IgD-negative memory B cell (primary cell): ENCODE data around the gene DSG4. TPM values are rescaled to one million over a fixed set of nuclear protein-coding genes. Genes with fewer than 3 reads are reported as not detected.

Experiments used
- H3K27ac Mint-ChIP-seq, 3 donors: one replicate each; pipeline ENCODE4 v1.8.0; 2020 to 2022; ENCODE audit warnings: mild to moderate bottlenecking in 3 of 3, mixed read lengths in 3 of 3, moderate library complexity in 1 of 3
- H3K27me3 Mint-ChIP-seq: one replicate; pipeline ENCODE4 v1.8.0; 2021; ENCODE audit warnings: mixed read lengths
- H3K36me3 Mint-ChIP-seq: one replicate; pipeline ENCODE4 v1.8.0; 2020; ENCODE audit warnings: mild to moderate bottlenecking, mixed read lengths
- H3K4me1 Mint-ChIP-seq, 3 donors: one replicate each; pipeline ENCODE4 v1.8.0; 2020 to 2022; ENCODE audit warnings: mixed read lengths in 3 of 3, mild to moderate bottlenecking in 1 of 3
- H3K4me3 Mint-ChIP-seq, 4 donors: one replicate each; pipeline ENCODE4 v1.8.0; 2020 to 2022; ENCODE audit warnings: mild to moderate bottlenecking in 4 of 4, mixed read lengths in 4 of 4, moderate library complexity in 3 of 4
- H3K9me3 Mint-ChIP-seq, 3 donors: one replicate each; pipeline ENCODE4 v1.8.0; 2020 to 2021; ENCODE audit warnings: mixed read lengths in 3 of 3, mild to moderate bottlenecking in 1 of 3
- polyA plus RNA-seq: library from polyadenylated mRNA; unstranded; fragments of 300-500 nt; fragmentation: Illumina TruSeq; gene quantifications from one replicate; pipeline ENCODE4 v1.2.3, GENCODE V29; 2021

Gene DSG4
- polyA plus RNA-seq, 1 donor from 2014 or later = not detected

- Mint-ChIP-seq H3K4me3 (no peak within 1 kb of the TSS), H3K4me1 (no peaks in the 10 kb centered on the region), H3K9me3 (no peaks in the 10 kb centered on the region), H3K27me3 (no peaks in the 10 kb centered on the region), H3K36me3 (no peaks in the 10 kb centered on the region), H3K27ac (no peak within 1 kb of the TSS)
Measured at GRCh38 chr18:31447530-31448191, 71.1 kb downstream of the DSG4 start, which contains the start of gene DSG3. TSS of gene DSG3 (plus strand) at chr18:31447741. CDS start at chr18:31447878, 137 bp downstream.

GRCh38 chr18:31450409-31450808 lies 73.8 kb downstream of the DSG4 start:
- H3K4me3 Mint-ChIP-seq = no peak overlapping the region
- no peaks in the 10 kb centered on the region for H3K27me3 Mint-ChIP-seq
- H3K36me3 Mint-ChIP-seq = no peaks in the 10 kb centered on the region
- no peak overlapping the region for H3K27ac Mint-ChIP-seq
- no peaks in the 10 kb centered on the region for H3K9me3 Mint-ChIP-seq
- no peaks in the 10 kb centered on the region for H3K4me1 Mint-ChIP-seq

- no peak overlapping the region for H3K4me3 Mint-ChIP-seq
- no peaks in the 10 kb centered on the region for H3K27me3 Mint-ChIP-seq
- H3K4me1 Mint-ChIP-seq = no peaks in the 10 kb centered on the region
- no peak overlapping the region for H3K27ac Mint-ChIP-seq
- no peaks in the 10 kb centered on the region for H3K9me3 Mint-ChIP-seq
- no peaks in the 10 kb centered on the region for H3K36me3 Mint-ChIP-seq
Measured at GRCh38 chr18:31451625-31452024, 75.0 kb downstream of the DSG4 start.

DNA sequence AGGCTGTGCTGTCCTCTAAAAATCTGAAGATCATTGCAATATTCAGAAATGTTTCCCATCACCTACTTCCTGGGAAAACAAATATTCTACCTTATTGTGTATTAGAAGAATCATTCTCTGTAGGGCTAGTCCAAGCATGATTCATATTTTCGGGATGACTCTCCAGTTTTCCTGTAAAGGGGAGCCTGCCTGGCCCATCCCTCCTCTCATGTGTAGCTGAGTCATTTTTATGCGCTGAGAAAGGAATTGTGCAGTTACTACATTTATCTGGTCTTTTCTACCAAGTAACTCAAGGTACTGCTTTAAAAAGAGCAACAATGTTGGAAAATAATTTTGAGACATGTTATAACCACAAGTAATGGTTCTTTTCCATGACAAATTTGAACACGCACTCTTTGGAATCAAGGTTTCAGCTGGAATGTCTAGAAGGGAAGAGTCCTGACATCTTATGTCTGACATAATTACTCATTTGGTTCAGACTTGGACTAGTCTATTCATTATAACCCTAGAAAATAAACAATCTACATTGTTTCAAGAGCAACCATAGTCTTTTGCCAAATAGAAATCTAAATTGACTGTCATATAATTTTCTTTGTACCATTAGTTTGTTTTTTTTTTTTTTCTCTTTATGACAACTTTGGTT lies 77.6 kb downstream of the DSG4 start:
- no peaks in the 10 kb centered on the region for H3K27me3 Mint-ChIP-seq

More for the DNA sequence above, 77.6 kb downstream of the DSG4 start:
- H3K4me1 Mint-ChIP-seq = no peaks in the 10 kb centered on the region
- H3K4me3 Mint-ChIP-seq = no peak overlapping the region
- no peak overlapping the region for H3K27ac Mint-ChIP-seq
- no peaks in the 10 kb centered on the region for H3K36me3 Mint-ChIP-seq
- peaks cover 0 to 2% (median 0%) of the 10 kb centered on the region in 3 donors for H3K9me3 Mint-ChIP-seq

Other genes starting within 250 kb of the DSG4 start
- 0.54 TPM for gene DSC1, start 213.9 kb upstream of the DSG4 start, polyA plus RNA-seq
- not detected for gene DSG1, start 58.6 kb upstream of the DSG4 start, polyA plus RNA-seq
- gene DSG3, start 71.0 kb downstream of the DSG4 start, polyA plus RNA-seq = 0.04 TPM
- not detected for gene DSG2, start 121.4 kb downstream of the DSG4 start, polyA plus RNA-seq
- not detected for gene TTR, start 215.1 kb downstream of the DSG4 start, polyA plus RNA-seq